D721Med (cell line): ENCODE measurements around the gene INAFM1.
"Not testable (repeated sequence)": the region's sequence is repeated elsewhere in the genome, so short reads cannot be mapped to it uniquely, and the experiment has no call there.

Source experiments
- DNase-seq: peaks from one replicate; pipeline ENCODE4 v3.0.0; 2011; ENCODE audit warnings: low spot score; ENCODE audit not compliant: insufficient read length
- FAIRE-seq: peaks from 2 replicates; lab custom pipeline; 2011; peaks lifted over from hg19 to GRCh38; lab: Jason Lieb, UNC
- TF ChIP-seq, protein P1 (sequence below): IDR thresholded peaks from 2 replicates; pipeline ENCODE4 v1.5.1; 2012; ENCODE audit warnings: mild to moderate bottlenecking, control low read depth; ENCODE audit not compliant: insufficient read depth; ENCODE audit errors: missing control alignments

Gene INAFM1

DNA sequence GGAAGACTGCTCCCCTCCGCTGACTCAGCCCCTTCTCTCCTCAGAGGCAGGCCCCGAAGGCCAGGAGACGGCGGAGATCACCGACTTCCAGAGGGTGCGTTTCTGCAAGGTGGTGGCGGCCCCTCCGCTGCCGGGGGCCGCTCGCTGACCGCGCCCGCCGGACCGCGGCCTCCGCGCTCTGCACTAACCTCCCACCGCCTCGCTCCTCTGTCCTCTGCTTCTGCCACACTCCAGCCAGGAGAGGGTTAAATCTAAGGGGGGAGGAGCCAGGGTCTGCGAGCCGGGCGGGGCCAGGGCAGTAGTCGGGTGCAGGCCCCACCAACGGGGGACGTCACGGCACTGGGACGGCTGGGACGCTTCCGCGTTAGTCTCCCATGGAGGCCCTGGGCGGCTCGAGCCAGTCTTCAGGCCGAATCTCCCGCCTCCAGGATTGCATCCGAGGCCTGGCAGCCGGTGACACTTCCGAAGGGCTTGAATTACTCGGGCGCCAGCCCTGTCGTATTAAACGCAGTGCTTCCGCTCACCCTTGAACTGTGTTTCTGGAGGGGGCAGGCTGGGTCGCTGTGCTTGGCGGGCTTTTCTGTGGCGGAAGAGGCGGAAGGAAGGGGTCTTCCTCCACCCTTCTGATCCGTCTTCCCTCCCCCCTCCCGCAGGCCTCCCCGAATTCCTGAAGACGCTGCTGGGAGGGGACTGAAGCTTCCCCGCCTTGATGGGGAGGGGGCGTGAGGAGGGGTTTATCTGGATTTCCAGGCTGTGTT is 1.2 kb upstream of the INAFM1 start:
- TF ChIP-seq, protein P1, sequence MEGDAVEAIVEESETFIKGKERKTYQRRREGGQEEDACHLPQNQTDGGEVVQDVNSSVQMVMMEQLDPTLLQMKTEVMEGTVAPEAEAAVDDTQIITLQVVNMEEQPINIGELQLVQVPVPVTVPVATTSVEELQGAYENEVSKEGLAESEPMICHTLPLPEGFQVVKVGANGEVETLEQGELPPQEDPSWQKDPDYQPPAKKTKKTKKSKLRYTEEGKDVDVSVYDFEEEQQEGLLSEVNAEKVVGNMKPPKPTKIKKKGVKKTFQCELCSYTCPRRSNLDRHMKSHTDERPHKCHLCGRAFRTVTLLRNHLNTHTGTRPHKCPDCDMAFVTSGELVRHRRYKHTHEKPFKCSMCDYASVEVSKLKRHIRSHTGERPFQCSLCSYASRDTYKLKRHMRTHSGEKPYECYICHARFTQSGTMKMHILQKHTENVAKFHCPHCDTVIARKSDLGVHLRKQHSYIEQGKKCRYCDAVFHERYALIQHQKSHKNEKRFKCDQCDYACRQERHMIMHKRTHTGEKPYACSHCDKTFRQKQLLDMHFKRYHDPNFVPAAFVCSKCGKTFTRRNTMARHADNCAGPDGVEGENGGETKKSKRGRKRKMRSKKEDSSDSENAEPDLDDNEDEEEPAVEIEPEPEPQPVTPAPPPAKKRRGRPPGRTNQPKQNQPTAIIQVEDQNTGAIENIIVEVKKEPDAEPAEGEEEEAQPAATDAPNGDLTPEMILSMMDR: no peak
- DNase-seq (no peak), FAIRE-seq (no peak)

GRCh38 chr19:47274891-47275761 is 441 bp downstream of the INAFM1 start:
- no peak for FAIRE-seq
- TF ChIP-seq, protein P1: no peak

GRCh38 chr19:47275791-47276461 is 1.2 kb downstream of the INAFM1 start:
- DNase-seq: no peak
- TF ChIP-seq, protein P1: no peak
- no peak for FAIRE-seq

More at GRCh38 chr19:47274891-47275761, 441 bp downstream of the INAFM1 start:
- DNase-seq: no peak

- FAIRE-seq, DNase-seq: not testable (repeated sequence)
Observed at GRCh38 chr19:47276513-47276912, 1.8 kb downstream of the INAFM1 start.

- no peak for FAIRE-seq
- TF ChIP-seq, protein P1: peak; percentile 40
- no peak for DNase-seq
Observed at GRCh38 chr19:47280183-47280797, 5.6 kb downstream of the INAFM1 start.

- no peak for FAIRE-seq
Observed at GRCh38 chr19:47283405-47284059, 8.8 kb downstream of the INAFM1 start.

More at GRCh38 chr19:47283405-47284059, 8.8 kb downstream of the INAFM1 start:
- TF ChIP-seq, protein P1: no peak
- DNase-seq: no peak
